ENCODE data around the gene LSS.

- no peak for TF ChIP-seq CEBPB (IDR thresholded peaks at IDR 0.05)
- TF ChIP-seq NFIC (IDR thresholded peaks at IDR 0.05) = no peak
- no peak for TF ChIP-seq EGR1 (IDR thresholded peaks at IDR 0.05)
- TF ChIP-seq FOXM1 (IDR thresholded peaks at IDR 0.05; ENCODE audit: borderline replicate concordance, low read depth) = no peak
- TF ChIP-seq YY1 (IDR thresholded peaks at IDR 0.05; ENCODE audit: low read depth) = no peak
- TF ChIP-seq, protein P1, sequence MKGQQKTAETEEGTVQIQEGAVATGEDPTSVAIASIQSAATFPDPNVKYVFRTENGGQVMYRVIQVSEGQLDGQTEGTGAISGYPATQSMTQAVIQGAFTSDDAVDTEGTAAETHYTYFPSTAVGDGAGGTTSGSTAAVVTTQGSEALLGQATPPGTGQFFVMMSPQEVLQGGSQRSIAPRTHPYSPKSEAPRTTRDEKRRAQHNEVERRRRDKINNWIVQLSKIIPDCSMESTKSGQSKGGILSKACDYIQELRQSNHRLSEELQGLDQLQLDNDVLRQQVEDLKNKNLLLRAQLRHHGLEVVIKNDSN (IDR thresholded peaks at IDR 0.05) = no peak
- TF ChIP-seq RAD21 (IDR thresholded peaks at IDR 0.05; ENCODE audit: low read depth) = no peak
- TF ChIP-seq ZBTB7A (IDR thresholded peaks at IDR 0.05; ENCODE audit: low read depth) = no peak
- no peak for TF ChIP-seq TAF1 (IDR thresholded peaks at IDR 0.05; ENCODE audit: low read depth)
- TF ChIP-seq CREB1 (IDR thresholded peaks at IDR 0.05; ENCODE audit: low read depth) = no peak
- TF ChIP-seq TEAD4 (IDR thresholded peaks at IDR 0.05) = no peak
- no peak for TF ChIP-seq EP300 (IDR thresholded peaks at IDR 0.05; ENCODE audit: borderline replicate concordance)
Observed at GRCh38 chr21:46178961-46179360, 49.6 kb downstream of the LSS start.
